ENCODE data around the gene CPNE5. TPM values are rescaled to one million over a fixed set of nuclear protein-coding genes. Genes with fewer than 3 reads are reported as not detected.
A peak's percentile ranks its signal among the peaks of the same experiment; 100 is the strongest.

Gene CPNE5
- total RNA-seq, 4 donors from 2014 or later: 0.39 to 3.0 (median 1.4) TPM

GRCh38 chr6:36823421-36824096, 15.7 kb downstream of the CPNE5 start:
- 83 to 85% methylated on average over 12 of the region's 12 CpGs for WGBS, 2 donors
- Histone ChIP-seq H3K27ac (peak overlapping the region in 1 of 4 donors; percentile 29), H3K4me3 (no peak overlapping the region), H3K4me1 (peaks cover 0 to 35% (median 4%) of the 10 kb centered on the region in 4 donors), H3K36me3 (no peaks in the 10 kb centered on the region), H3K9me3 (no peaks in the 10 kb centered on the region), H3K27me3 (no peaks in the 10 kb centered on the region)
- DNase-seq (ENCODE audit: low spot score in 2 of 2): no peak
- TF ChIP-seq POLR2A (IDR thresholded peaks at IDR 0.05) (no peak), EP300 (IDR thresholded peaks at IDR 0.05) (no peak)
- TF ChIP-seq, protein P1, sequence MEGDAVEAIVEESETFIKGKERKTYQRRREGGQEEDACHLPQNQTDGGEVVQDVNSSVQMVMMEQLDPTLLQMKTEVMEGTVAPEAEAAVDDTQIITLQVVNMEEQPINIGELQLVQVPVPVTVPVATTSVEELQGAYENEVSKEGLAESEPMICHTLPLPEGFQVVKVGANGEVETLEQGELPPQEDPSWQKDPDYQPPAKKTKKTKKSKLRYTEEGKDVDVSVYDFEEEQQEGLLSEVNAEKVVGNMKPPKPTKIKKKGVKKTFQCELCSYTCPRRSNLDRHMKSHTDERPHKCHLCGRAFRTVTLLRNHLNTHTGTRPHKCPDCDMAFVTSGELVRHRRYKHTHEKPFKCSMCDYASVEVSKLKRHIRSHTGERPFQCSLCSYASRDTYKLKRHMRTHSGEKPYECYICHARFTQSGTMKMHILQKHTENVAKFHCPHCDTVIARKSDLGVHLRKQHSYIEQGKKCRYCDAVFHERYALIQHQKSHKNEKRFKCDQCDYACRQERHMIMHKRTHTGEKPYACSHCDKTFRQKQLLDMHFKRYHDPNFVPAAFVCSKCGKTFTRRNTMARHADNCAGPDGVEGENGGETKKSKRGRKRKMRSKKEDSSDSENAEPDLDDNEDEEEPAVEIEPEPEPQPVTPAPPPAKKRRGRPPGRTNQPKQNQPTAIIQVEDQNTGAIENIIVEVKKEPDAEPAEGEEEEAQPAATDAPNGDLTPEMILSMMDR (IDR thresholded peaks at IDR 0.05): no peak

DNA sequence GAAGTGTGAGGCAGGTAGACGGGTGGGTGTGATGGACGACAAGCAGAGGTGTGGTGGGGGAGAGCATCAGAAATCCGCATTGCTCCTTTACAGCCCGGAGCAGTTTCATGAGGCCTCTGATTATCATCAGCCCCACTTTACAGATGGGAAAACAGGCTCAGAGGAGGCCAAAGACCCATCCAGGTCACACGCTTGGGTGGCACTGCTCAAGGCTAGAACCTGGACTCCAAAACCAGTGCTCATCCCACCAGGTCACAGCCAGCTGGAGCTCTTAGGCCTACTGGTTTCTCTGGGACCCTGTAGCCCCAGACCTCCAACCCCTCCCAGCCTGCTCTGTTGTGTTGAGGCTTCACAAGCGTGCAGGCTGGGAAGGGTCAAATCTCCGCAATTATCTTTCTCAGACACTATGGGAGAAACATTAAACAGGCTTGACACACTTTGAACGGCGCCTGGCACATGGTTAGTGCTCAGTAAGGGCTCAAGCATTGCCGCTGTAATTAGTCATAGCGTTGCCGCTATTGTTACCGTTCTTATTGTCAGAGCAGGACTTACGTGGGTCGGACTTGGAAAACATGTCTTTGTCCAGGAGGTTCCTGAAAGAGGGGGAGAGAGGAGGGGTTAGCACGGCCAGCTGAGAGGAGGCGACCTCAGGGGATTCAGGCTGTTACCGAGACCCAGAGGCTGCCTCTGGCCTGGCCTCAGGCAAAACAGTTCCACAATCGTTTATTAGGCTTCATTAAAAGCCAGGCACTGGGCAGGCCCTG, 16.6 kb downstream of the CPNE5 start:
- Histone ChIP-seq H3K4me1 (peaks cover 0 to 29% (median 4%) of the 10 kb centered on the region in 4 donors), H3K27ac (peak overlapping the region in 1 of 4 donors; percentile 46), H3K27me3 (no peaks in the 10 kb centered on the region), H3K36me3 (no peaks in the 10 kb centered on the region), H3K9me3 (no peaks in the 10 kb centered on the region), H3K4me3 (no peak overlapping the region)
- peak in 1 of 2 donors; percentile 23 for TF ChIP-seq EP300 (IDR thresholded peaks at IDR 0.05)
- no peak for TF ChIP-seq POLR2A (IDR thresholded peaks at IDR 0.05)
- TF ChIP-seq, protein P1 (IDR thresholded peaks at IDR 0.05): no peak
- no peak for DNase-seq (ENCODE audit: low spot score in 2 of 2)
- WGBS, 2 donors: 62 to 63% methylated on average over 18 to 19 of the region's 19 CpGs

DNA sequence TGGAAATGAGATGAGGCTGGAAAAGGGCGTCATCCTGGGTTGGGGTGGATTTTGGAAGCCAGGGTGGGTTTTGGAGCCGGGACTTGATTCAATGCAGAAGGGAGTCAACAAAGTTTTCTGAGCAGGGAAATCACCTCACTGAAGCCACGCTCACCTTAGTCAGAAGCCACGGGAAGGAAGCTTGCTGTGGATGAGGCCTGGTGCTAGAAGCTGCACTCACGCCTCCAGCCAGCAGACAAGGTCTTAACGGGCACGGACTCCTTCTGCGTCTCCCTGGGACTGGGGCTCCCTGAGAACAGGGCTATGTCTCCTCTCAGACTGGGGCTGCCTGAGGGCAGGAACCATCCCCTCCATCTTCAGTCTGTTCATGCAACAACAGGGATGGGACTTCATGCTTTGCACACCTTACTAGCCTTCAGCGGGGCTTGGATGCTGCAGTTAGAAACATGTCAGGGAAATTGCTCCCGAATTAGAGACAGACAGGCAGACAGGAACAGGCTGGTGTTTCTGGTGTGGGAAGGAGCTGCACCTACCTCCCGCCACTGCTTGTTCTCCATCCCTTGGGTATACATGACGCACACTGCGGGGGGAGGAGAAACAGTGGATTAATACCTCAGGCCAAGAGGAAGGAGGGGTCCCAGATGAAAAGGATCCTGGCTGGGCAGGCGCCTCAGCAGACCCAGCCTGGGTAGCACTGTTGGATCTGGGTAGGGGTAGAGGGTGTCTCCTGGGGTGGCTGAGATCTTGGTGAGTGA, 17.5 kb downstream of the CPNE5 start:
- no peak for TF ChIP-seq POLR2A (IDR thresholded peaks at IDR 0.05)
- TF ChIP-seq, protein P1 (IDR thresholded peaks at IDR 0.05): no peak
- no peak for TF ChIP-seq EP300 (IDR thresholded peaks at IDR 0.05)
- no peaks in the 10 kb centered on the region for H3K27me3 ChIP-seq
- no peak for DNase-seq (ENCODE audit: low spot score in 2 of 2)
- H3K27ac ChIP-seq: no peak overlapping the region
- H3K9me3 ChIP-seq: no peaks in the 10 kb centered on the region
- H3K4me1 ChIP-seq: peaks cover 0 to 20% (median 0%) of the 10 kb centered on the region in 4 donors
- H3K4me3 ChIP-seq: no peak overlapping the region
- WGBS, 2 donors: 84 to 87% methylated on average over 14 of the region's 14 CpGs
- no peaks in the 10 kb centered on the region for H3K36me3 ChIP-seq

DNA sequence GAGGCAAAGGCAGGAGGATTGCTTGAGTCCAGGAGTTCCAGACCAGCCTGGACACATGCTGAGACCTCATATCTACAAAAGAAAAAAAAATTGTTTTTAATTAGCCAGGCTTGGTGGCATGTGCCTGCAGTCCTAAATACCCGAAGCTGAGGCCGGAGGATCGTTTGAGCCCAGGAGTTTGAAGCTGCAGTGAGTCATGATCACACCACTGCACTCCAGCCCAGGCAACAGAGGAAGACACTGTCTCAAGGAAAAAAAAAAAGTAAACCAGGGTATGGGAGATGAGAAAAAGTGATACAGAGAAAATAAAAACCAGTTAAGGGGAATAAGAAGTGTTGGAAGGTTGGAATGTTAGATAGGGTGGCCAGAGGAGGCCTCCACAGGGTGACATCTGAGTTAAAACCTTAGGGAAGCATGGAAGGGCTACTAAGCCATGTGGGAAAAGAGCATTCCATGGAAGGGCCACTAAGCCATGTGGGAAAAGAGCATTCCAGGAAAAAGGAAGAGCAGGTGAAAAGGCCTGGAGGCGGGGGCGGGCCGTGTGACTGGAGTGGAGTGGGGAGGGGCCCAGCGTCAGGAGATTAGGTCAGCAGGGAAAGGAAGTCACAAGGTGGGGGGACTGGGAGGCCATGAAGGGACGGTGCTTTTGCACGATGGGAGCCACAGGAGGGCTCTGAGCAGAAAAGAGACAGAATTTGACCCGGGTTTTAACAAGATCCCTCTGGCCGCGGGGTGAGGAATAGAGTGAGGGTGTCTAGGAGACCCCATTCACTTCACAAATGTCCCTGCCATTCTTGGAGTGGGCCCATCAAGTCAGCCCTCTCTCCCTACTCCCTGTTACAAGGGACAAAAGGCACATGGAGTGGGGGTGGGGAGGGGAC, 18.3 kb downstream of the CPNE5 start:
- Histone ChIP-seq H3K27me3 (no peaks in the 10 kb centered on the region), H3K4me1 (peaks cover 0 to 15% (median 0%) of the 10 kb centered on the region in 4 donors), H3K36me3 (no peaks in the 10 kb centered on the region), H3K27ac (no peak overlapping the region), H3K4me3 (no peak overlapping the region), H3K9me3 (no peaks in the 10 kb centered on the region)
- WGBS, 2 donors: 60 to 74% methylated on average over 12 of the region's 12 CpGs
- DNase-seq (ENCODE audit: low spot score in 2 of 2): no peak
- TF ChIP-seq EP300 (IDR thresholded peaks at IDR 0.05): no peak
- TF ChIP-seq, protein P1 (IDR thresholded peaks at IDR 0.05): no peak
- no peak for TF ChIP-seq POLR2A (IDR thresholded peaks at IDR 0.05)
